Type B pancreatic cell (in vitro differentiated cells): ENCODE results near the gene CNIH3. TPM values are rescaled to one million over a fixed set of nuclear protein-coding genes. Genes with fewer than 3 reads are reported as not detected.

ENCODE experiments used
- DNase-seq: peaks from one replicate; pipeline ENCODE4 v3.0.0; 2021; ENCODE audit warnings: mixed read lengths; ENCODE audit not compliant: unreplicated experiment; ENCODE audit errors: extremely low spot score
- H3K27ac Mint-ChIP-seq: 2 replicates; pipeline ENCODE4 v1.8.0; 2021; ENCODE audit warnings: mild to moderate bottlenecking, mixed read lengths
- H3K27me3 Mint-ChIP-seq: 2 replicates; pipeline ENCODE4 v1.8.0; 2021; ENCODE audit warnings: mixed read lengths
- H3K36me3 Mint-ChIP-seq: 2 replicates; pipeline ENCODE4 v1.8.0; 2021; ENCODE audit warnings: mixed read lengths
- H3K4me1 Mint-ChIP-seq: one replicate; pipeline ENCODE4 v1.8.0; 2021; ENCODE audit warnings: mixed read lengths; ENCODE audit not compliant: unreplicated experiment
- H3K4me3 Mint-ChIP-seq: 2 replicates; pipeline ENCODE4 v1.8.0; 2021; ENCODE audit warnings: mild to moderate bottlenecking, mixed read lengths
- H3K9me3 Mint-ChIP-seq: 2 replicates; pipeline ENCODE4 v1.8.0; 2021; ENCODE audit warnings: mixed read lengths
- CTCF ChIP-seq: fragments of 200-600 bp; sonication (generic); conservative IDR thresholded peaks from 2 replicates; pipeline ENCODE4 v1.5.0; 2021; ENCODE audit warnings: antibody characterized with exemption, mild to moderate bottlenecking
- total RNA-seq: library from RNA; stranded (reverse); gene quantifications from 2 replicates; pipeline ENCODE4 v1.2.1, GENCODE V29; 2021; ENCODE audit warnings: low replicate concordance

CNIH3 gene
- total RNA-seq, 1 donor from 2014 or later: 4.5 TPM

- no peak for TF ChIP-seq CTCF
- Mint-ChIP-seq H3K4me3 (no peak overlapping the region), H3K27ac (no peak overlapping the region), H3K27me3 (peaks cover 6% of the 10 kb centered on the region), H3K9me3 (no peaks in the 10 kb centered on the region), H3K36me3 (no peaks in the 10 kb centered on the region), H3K4me1 (peaks cover 14% of the 10 kb centered on the region)
- no peak for DNase-seq
These were observed 21.8 kb downstream of the CNIH3 start for GRCh38 chr1:224637936-224638335.

- H3K4me1 Mint-ChIP-seq: peaks cover 6% of the 10 kb centered on the region
- H3K36me3 Mint-ChIP-seq: no peaks in the 10 kb centered on the region
- no peak for TF ChIP-seq CTCF
- H3K27me3 Mint-ChIP-seq: peaks cover 6% of the 10 kb centered on the region
- no peaks in the 10 kb centered on the region for H3K9me3 Mint-ChIP-seq
- H3K4me3 Mint-ChIP-seq: no peak overlapping the region
- DNase-seq: no peak
- no peak overlapping the region for H3K27ac Mint-ChIP-seq
These were observed 23.4 kb downstream of the CNIH3 start for GRCh38 chr1:224639426-224639975.

GRCh38 chr1:224640018-224640417 is 23.9 kb downstream of the CNIH3 start:
- no peak for TF ChIP-seq CTCF
- Mint-ChIP-seq H3K4me3 (no peak overlapping the region), H3K36me3 (no peaks in the 10 kb centered on the region), H3K27ac (no peak overlapping the region), H3K27me3 (peaks cover 6% of the 10 kb centered on the region), H3K4me1 (peaks cover 1% of the 10 kb centered on the region), H3K9me3 (no peaks in the 10 kb centered on the region)
- DNase-seq: no peak

- no peak overlapping the region for H3K4me3 Mint-ChIP-seq
- DNase-seq: no peak
- no peaks in the 10 kb centered on the region for H3K9me3 Mint-ChIP-seq
- peaks cover 6% of the 10 kb centered on the region for H3K27me3 Mint-ChIP-seq
- H3K36me3 Mint-ChIP-seq: no peaks in the 10 kb centered on the region
- H3K27ac Mint-ChIP-seq: no peak overlapping the region
- no peak for TF ChIP-seq CTCF
- H3K4me1 Mint-ChIP-seq: no peaks in the 10 kb centered on the region
These were observed 24.5 kb downstream of the CNIH3 start for GRCh38 chr1:224640587-224640986.

GRCh38 chr1:224641030-224641429 is 24.9 kb downstream of the CNIH3 start:
- DNase-seq: no peak
- H3K4me3 Mint-ChIP-seq: no peak overlapping the region
- no peaks in the 10 kb centered on the region for H3K9me3 Mint-ChIP-seq
- no peak overlapping the region for H3K27ac Mint-ChIP-seq
- no peaks in the 10 kb centered on the region for H3K4me1 Mint-ChIP-seq
- no peak for TF ChIP-seq CTCF
- H3K36me3 Mint-ChIP-seq: no peaks in the 10 kb centered on the region
- H3K27me3 Mint-ChIP-seq: peaks cover 6% of the 10 kb centered on the region

GRCh38 chr1:224643653-224644052 is 27.5 kb downstream of the CNIH3 start:
- Mint-ChIP-seq H3K9me3 (no peaks in the 10 kb centered on the region), H3K4me1 (no peaks in the 10 kb centered on the region), H3K27ac (no peak overlapping the region), H3K27me3 (peaks cover 6% of the 10 kb centered on the region), H3K4me3 (no peak overlapping the region), H3K36me3 (no peaks in the 10 kb centered on the region)
- no peak for DNase-seq
- TF ChIP-seq CTCF: no peak
